Panc1 (cell line): ENCODE results near the gene MAT2A.

Experiments
- POLR2AphosphoS5 ChIP-seq: IDR thresholded peaks from 2 replicates; pipeline ENCODE4 v1.6.1; 2012; ENCODE audit warnings: mild to moderate bottlenecking, low read depth, low read length, moderate library complexity
- TCF7L2 ChIP-seq: IDR thresholded peaks from 2 replicates; pipeline ENCODE4 v1.6.1; 2011; ENCODE audit warnings: mild to moderate bottlenecking, low read depth, low read length, inconsistent platforms
- TF ChIP-seq, protein P1 (sequence below): fragments of 450-650 bp; IDR thresholded peaks from 2 replicates; pipeline ENCODE4 v1.5.1; 2017; ENCODE audit warnings: mild to moderate bottlenecking

- TF ChIP-seq, protein P1, sequence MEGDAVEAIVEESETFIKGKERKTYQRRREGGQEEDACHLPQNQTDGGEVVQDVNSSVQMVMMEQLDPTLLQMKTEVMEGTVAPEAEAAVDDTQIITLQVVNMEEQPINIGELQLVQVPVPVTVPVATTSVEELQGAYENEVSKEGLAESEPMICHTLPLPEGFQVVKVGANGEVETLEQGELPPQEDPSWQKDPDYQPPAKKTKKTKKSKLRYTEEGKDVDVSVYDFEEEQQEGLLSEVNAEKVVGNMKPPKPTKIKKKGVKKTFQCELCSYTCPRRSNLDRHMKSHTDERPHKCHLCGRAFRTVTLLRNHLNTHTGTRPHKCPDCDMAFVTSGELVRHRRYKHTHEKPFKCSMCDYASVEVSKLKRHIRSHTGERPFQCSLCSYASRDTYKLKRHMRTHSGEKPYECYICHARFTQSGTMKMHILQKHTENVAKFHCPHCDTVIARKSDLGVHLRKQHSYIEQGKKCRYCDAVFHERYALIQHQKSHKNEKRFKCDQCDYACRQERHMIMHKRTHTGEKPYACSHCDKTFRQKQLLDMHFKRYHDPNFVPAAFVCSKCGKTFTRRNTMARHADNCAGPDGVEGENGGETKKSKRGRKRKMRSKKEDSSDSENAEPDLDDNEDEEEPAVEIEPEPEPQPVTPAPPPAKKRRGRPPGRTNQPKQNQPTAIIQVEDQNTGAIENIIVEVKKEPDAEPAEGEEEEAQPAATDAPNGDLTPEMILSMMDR, result no peak
- TF ChIP-seq TCF7L2 (no peak), POLR2AphosphoS5 (no peak)
Observed at GRCh38 chr2:85506768-85507181, 32.2 kb upstream of the MAT2A start.
